IPS-15b (cell line): ENCODE data around the gene NEU3.

Source experiments
- H3K27me3 ChIP-seq: one replicate; pipeline ENCODE4 v1.6.1; 2013; ENCODE audit warnings: low read length; ENCODE audit not compliant: control insufficient read depth, insufficient read depth
- H3K36me3 ChIP-seq: one replicate; pipeline ENCODE4 v1.6.1; 2013; ENCODE audit warnings: low read length; ENCODE audit not compliant: control insufficient read depth, insufficient read depth
- H3K4me1 ChIP-seq: one replicate; pipeline ENCODE4 v1.6.1; 2013; ENCODE audit warnings: mild to moderate bottlenecking, low read length; ENCODE audit not compliant: control insufficient read depth, insufficient read depth
- H3K4me3 ChIP-seq: one replicate; pipeline ENCODE4 v1.5.1; 2013; ENCODE audit warnings: low read depth, low read length
- H3K9ac ChIP-seq: one replicate; pipeline ENCODE4 v1.6.1; 2013; ENCODE audit warnings: low read depth, mild to moderate bottlenecking, low read length
- H3K9me3 ChIP-seq: one replicate; pipeline ENCODE4 v1.6.1; 2013; ENCODE audit warnings: mild to moderate bottlenecking, low read length; ENCODE audit not compliant: control insufficient read depth, insufficient read depth

The NEU3 gene

DNA sequence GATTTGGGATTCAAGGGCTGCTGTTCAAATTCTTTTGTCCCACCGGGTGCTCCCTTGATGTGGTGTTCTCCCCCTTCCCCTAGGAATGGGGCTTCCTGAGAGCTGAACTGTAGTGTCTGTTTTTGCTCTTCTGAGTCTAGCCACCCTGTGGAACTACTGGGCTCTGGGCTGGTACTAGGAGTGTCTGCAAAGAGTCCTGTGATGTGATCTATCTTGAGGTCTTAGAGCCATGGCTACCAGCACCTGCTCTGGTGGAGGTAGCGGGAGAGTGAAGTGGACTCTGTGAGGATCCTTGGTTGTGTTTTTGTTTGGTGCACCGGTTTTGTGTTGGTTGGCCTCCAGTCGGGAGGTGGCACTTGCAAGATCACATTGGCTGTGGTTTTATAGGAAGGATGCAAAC is 61.8 kb downstream of the NEU3 start:
- no peaks in the 10 kb centered on the region for H3K36me3 ChIP-seq
- no peaks in the 10 kb centered on the region for H3K27me3 ChIP-seq
- no peaks in the 10 kb centered on the region for H3K9me3 ChIP-seq
- H3K4me3 ChIP-seq: no peak overlapping the region
- no peak overlapping the region for H3K9ac ChIP-seq
- H3K4me1 ChIP-seq: no peaks in the 10 kb centered on the region

DNA sequence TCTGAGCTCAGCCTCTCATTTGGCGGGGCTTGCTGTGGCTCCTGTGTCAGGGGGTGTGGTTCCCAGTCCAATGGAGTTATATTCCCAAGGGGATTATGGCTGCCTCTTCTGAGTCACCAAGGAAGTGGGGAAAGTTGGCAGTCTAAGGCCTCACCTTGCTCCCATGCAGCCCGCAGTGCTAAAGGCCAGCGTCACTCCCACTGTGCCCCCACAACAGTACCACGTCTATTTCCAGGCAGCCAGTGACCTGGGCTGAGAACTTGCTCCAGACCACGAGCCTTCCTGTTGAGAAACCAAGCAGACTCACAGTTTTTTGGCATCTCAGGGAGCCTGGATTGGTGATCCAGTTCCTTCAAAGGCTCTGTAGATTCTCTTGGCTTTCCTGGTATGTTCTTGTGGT is 62.3 kb downstream of the NEU3 start:
- Histone ChIP-seq H3K9me3 (no peaks in the 10 kb centered on the region), H3K27me3 (no peaks in the 10 kb centered on the region), H3K9ac (no peak overlapping the region), H3K4me3 (no peak overlapping the region), H3K4me1 (no peaks in the 10 kb centered on the region), H3K36me3 (no peaks in the 10 kb centered on the region)

DNA sequence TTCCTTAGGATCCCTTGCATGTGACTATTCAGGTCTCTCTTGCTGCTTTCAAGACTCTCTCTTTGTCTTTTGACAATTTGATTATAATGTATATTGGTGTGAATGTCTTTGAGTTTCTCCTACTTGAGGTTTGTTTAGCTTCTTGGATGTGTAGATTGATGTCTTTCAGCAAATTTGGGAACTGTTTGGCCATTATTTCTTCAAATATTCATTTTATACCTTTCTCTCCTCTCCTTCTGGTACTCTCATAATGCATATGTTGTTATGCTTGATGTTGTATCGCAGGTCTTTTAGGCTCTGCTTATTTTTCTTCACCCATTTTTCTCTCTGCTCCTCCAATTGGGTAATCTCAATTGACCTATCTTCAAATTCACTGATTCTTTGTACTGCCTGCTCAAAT is 63.7 kb downstream of the NEU3 start:
- Histone ChIP-seq H3K36me3 (no peaks in the 10 kb centered on the region), H3K4me1 (no peaks in the 10 kb centered on the region), H3K4me3 (no peak overlapping the region), H3K9ac (no peak overlapping the region), H3K27me3 (no peaks in the 10 kb centered on the region), H3K9me3 (no peaks in the 10 kb centered on the region)

DNA sequence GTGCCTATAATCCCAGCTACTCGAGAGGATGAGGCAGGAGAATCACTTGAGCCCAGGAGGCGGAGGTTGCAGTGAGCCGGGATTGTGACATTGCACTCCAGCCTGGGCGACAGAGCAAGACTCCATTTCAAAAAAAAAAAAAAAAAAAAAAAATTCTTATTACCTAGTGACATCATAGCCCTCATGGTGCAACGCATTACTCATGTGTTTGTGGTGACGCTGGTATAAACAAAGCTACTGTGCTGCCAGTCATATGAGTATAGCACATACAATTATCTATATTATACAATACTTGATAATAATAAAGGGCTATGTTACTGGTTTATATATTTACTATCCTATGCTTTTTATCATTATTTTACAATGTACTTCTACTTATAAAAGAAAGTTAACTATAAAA is 66.8 kb downstream of the NEU3 start:
- H3K4me1 ChIP-seq: no peaks in the 10 kb centered on the region
- H3K9ac ChIP-seq: no peak overlapping the region
- H3K4me3 ChIP-seq: no peak overlapping the region
- H3K36me3 ChIP-seq: no peaks in the 10 kb centered on the region
- H3K27me3 ChIP-seq: no peaks in the 10 kb centered on the region
- H3K9me3 ChIP-seq: no peaks in the 10 kb centered on the region

DNA sequence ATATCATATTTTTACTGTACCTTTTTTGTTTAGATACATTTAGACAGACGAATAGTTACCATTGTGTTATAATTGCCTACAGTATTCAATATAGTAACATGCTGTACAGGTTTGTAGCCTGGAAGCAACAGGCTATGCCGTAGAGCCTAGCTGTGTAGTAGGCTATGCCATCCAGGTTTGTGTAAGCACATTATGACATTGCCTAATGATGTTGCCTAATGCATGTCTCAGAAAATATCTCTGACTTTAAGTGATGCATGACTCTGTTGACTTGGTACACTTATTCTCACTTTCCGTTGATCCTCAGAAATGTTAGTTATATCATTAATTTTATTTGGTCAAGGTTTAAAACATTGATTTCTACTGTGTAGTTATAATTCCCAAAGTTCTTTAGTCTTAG is 68.1 kb downstream of the NEU3 start:
- Histone ChIP-seq H3K9me3 (no peaks in the 10 kb centered on the region), H3K4me3 (no peak overlapping the region), H3K27me3 (no peaks in the 10 kb centered on the region), H3K9ac (no peak overlapping the region), H3K4me1 (no peaks in the 10 kb centered on the region), H3K36me3 (no peaks in the 10 kb centered on the region)

DNA sequence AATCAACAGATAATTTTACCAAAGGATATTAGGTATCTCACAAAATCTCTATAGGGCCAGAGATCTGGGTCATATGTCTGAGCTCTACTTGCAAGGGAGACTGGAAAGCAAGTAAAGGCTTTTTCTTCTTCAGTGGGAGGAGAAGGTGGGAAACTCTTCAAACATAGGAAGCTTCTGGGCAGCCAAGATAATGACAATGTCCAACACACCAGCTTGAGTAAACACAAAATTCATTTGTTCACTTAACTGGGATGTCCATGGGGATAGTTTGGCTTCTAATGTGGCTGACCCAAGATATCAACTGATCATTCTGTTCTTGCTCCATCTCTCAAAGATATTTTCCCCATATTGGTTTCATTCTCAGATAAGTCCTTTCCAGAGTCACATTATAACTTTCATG is 70.6 kb downstream of the NEU3 start:
- H3K4me1 ChIP-seq: no peaks in the 10 kb centered on the region
- no peaks in the 10 kb centered on the region for H3K36me3 ChIP-seq
- no peaks in the 10 kb centered on the region for H3K9me3 ChIP-seq
- H3K4me3 ChIP-seq: no peak overlapping the region
- H3K9ac ChIP-seq: no peak overlapping the region
- no peaks in the 10 kb centered on the region for H3K27me3 ChIP-seq

DNA sequence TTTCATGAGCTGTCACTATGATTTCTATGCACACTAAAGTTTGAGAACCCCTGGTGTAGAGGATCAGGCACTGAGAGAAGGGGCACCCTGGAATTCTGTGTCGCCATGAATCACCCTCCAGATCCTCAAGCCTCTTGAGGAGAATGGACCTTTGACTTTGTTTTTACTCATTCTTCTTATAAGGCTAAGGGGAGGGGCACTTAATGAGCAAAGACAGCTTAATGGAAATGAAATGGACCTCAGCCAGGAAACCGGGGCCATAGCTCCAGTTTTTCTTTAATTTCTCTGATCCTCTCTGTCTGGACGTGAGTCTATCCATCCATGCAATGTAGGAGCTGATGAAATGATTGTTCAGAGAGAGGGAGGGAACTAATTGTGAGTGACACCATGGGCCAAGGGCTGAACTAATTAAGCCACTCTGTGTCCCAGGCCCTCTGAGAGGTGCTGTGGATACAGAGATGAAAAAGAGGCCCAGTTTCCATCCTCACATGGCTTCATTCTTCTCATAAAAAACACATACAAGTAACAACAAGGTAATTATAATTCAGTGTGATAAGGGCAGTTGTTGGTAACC is 75.1 kb downstream of the NEU3 start:
- no peak overlapping the region for H3K4me3 ChIP-seq
- no peaks in the 10 kb centered on the region for H3K9me3 ChIP-seq
- H3K9ac ChIP-seq: no peak overlapping the region
- no peaks in the 10 kb centered on the region for H3K27me3 ChIP-seq
- no peaks in the 10 kb centered on the region for H3K36me3 ChIP-seq
- H3K4me1 ChIP-seq: no peaks in the 10 kb centered on the region

DNA sequence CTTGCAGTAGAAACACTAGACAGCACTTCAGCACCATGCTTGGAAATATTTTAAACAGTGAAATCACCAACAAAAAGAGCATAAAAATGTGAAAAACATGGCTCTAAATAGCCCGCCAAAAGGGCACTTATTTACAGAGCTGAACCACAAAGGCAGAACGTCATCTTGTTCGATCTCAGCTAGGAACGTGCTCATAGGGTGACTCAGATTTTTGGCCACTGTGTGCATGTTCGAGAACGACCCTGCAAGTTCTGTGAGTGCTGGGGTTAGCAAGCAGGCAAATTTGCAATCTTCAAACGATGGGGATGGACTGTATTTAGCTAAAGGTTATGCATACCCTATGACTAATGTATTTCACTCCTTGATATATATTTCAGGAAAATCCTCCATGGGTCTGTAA is 77.3 kb downstream of the NEU3 start:
- Histone ChIP-seq H3K9me3 (no peaks in the 10 kb centered on the region), H3K4me3 (no peak overlapping the region), H3K36me3 (no peaks in the 10 kb centered on the region), H3K27me3 (no peaks in the 10 kb centered on the region), H3K4me1 (no peaks in the 10 kb centered on the region), H3K9ac (no peak overlapping the region)
